ENCODE measurements around the gene TEC.

Gene TEC

GRCh38 chr4:48163746-48164145, 105.9 kb downstream of the TEC start:
- Histone ChIP-seq H3K9me2 (replicated peaks; ENCODE audit: insufficient read depth, low read length) (no peaks in the 10 kb centered on the region), H3K79me2 (ENCODE audit: low read length) (peaks cover 95% of the 10 kb centered on the region), H3K27ac (ENCODE audit: low read length) (no peak overlapping the region), H3K4me3 (ENCODE audit: low read length) (no peak overlapping the region), H3K9me3 (replicated peaks; ENCODE audit: insufficient read depth, low read length) (no peaks in the 10 kb centered on the region), H3K4me2 (ENCODE audit: low read depth, low read length) (no peak overlapping the region), H3K27me3 (replicated peaks; ENCODE audit: insufficient read depth, low read length) (no peaks in the 10 kb centered on the region), H4K20me1 (ENCODE audit: insufficient read depth, low read length) (0 out of 2 replicates have a peak, but pooled peaks cover 3% of the 10 kb centered on the region), H3F3A (ENCODE audit: insufficient read depth, low read length) (no peaks in the 10 kb centered on the region), H3K36me3 (replicated peaks; ENCODE audit: insufficient read depth, low read length) (peaks cover 36% of the 10 kb centered on the region; the same call in 1 of the 2 replicates), H3K4me1 (ENCODE audit: low read length) (no peaks in the 10 kb centered on the region), H3K9ac (ENCODE audit: low read length) (no peak overlapping the region), H2AFZ (ENCODE audit: low read length) (no peak overlapping the region)
- TF ChIP-seq EZH2 (optimal IDR thresholded peaks at IDR 0.05; ENCODE audit: low read depth, low read length) (no peak), CTCF (IDR thresholded peaks at IDR 0.05; ENCODE audit: low read length) (no peak), EZH2phosphoT487 (IDR thresholded peaks at IDR 0.05; ENCODE audit: low read length) (no peak)
- no peak for DNase-seq

DNA sequence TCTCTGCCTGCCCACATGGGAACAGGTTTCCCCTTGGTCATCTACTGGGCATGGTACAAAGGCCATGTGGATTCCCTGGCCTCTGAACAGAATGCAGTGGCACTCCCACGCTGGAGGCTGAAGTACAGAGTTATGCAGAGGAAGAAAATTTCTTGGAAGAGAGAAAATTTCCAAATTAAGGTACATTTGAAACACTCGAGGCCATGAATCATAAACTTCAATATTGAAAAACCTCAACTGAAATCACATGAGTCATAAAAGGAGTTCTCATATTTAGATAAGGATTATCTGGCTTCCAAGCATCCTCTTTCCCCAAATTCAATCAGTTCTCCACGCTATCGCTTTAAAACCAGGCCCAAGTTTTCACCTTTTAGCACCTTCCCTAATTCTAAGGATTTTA, 107.5 kb downstream of the TEC start:
- no peaks in the 10 kb centered on the region for H3K9me3 ChIP-seq (replicated peaks; ENCODE audit: insufficient read depth, low read length)
- H3K36me3 ChIP-seq (replicated peaks; ENCODE audit: insufficient read depth, low read length): peaks cover 26% of the 10 kb centered on the region; the same call in 1 of the 2 replicates
- H3K9ac ChIP-seq (ENCODE audit: low read length): no peak overlapping the region
- TF ChIP-seq EZH2phosphoT487 (IDR thresholded peaks at IDR 0.05; ENCODE audit: low read length) (no peak), EZH2 (optimal IDR thresholded peaks at IDR 0.05; ENCODE audit: low read depth, low read length) (no peak), CTCF (IDR thresholded peaks at IDR 0.05; ENCODE audit: low read length) (no peak)
- DNase-seq: no peak
- no peak overlapping the region for H3K4me2 ChIP-seq (ENCODE audit: low read depth, low read length)
- H3K4me1 ChIP-seq (ENCODE audit: low read length): no peaks in the 10 kb centered on the region
- H2AFZ ChIP-seq (ENCODE audit: low read length): no peak overlapping the region
- no peak overlapping the region for H3K4me3 ChIP-seq (ENCODE audit: low read length)
- no peak overlapping the region for H3K27ac ChIP-seq (ENCODE audit: low read length)
- peaks cover 95% of the 10 kb centered on the region for H3K79me2 ChIP-seq (ENCODE audit: low read length)
- H4K20me1 ChIP-seq (ENCODE audit: insufficient read depth, low read length): 0 out of 2 replicates have a peak, but pooled peaks cover 3% of the 10 kb centered on the region
- H3K9me2 ChIP-seq (replicated peaks; ENCODE audit: insufficient read depth, low read length): no peaks in the 10 kb centered on the region
- no peaks in the 10 kb centered on the region for H3F3A ChIP-seq (ENCODE audit: insufficient read depth, low read length)
- no peaks in the 10 kb centered on the region for H3K27me3 ChIP-seq (replicated peaks; ENCODE audit: insufficient read depth, low read length)

GRCh38 chr4:48157271-48157670, 112.4 kb downstream of the TEC start:
- Histone ChIP-seq H3K4me2 (ENCODE audit: low read depth, low read length) (no peak overlapping the region), H2AFZ (ENCODE audit: low read length) (no peak overlapping the region), H3K9me2 (replicated peaks; ENCODE audit: insufficient read depth, low read length) (no peaks in the 10 kb centered on the region), H3F3A (ENCODE audit: insufficient read depth, low read length) (no peaks in the 10 kb centered on the region), H3K27me3 (replicated peaks; ENCODE audit: insufficient read depth, low read length) (no peaks in the 10 kb centered on the region), H3K4me1 (ENCODE audit: low read length) (peaks cover 3% of the 10 kb centered on the region; the same call in 1 of the 2 replicates), H3K4me3 (ENCODE audit: low read length) (no peak overlapping the region), H3K36me3 (replicated peaks; ENCODE audit: insufficient read depth, low read length) (peaks cover 16% of the 10 kb centered on the region; the same call in 1 of the 2 replicates), H3K9me3 (replicated peaks; ENCODE audit: insufficient read depth, low read length) (no peaks in the 10 kb centered on the region), H3K9ac (ENCODE audit: low read length) (no peak overlapping the region), H3K27ac (ENCODE audit: low read length) (no peak overlapping the region), H4K20me1 (ENCODE audit: insufficient read depth, low read length) (0 out of 2 replicates have a peak, but pooled peaks cover 2% of the 10 kb centered on the region), H3K79me2 (ENCODE audit: low read length) (peaks cover 93% of the 10 kb centered on the region)
- TF ChIP-seq EZH2 (optimal IDR thresholded peaks at IDR 0.05; ENCODE audit: low read depth, low read length) (no peak), CTCF (IDR thresholded peaks at IDR 0.05; ENCODE audit: low read length) (no peak), EZH2phosphoT487 (IDR thresholded peaks at IDR 0.05; ENCODE audit: low read length) (no peak)
- no peak for DNase-seq

All from MM.1S (cell line).